A673 (cell line): ENCODE results near the gene UPF3A. TPM values are rescaled to one million over a fixed set of nuclear protein-coding genes. Genes with fewer than 3 reads are reported as not detected.

Experiments
- BruUV-seq: library from RNA; stranded (reverse); fragments of 400-500 nt; replicated peaks from 2 replicates; lab custom pipeline; 2021; lab: Mats Ljungman, UMichigan
- CTCF ChIA-PET: fragments of 300-600 bp; sonication (Branson Sonifier 250); formaldehyde crosslinking; loops from one replicate; lab custom pipeline; 2022; ENCODE audit warnings: antibody characterized with exemption; lab: Charles Lee
- POLR2A ChIA-PET: fragments of 300-600 bp; sonication (Branson Sonifier 250); formaldehyde crosslinking; loops from one replicate; lab custom pipeline; 2022; ENCODE audit warnings: antibody characterized with exemption; ENCODE audit not compliant: low non-redundant PET; lab: Charles Lee
- DNase-seq: peaks from one replicate; pipeline ENCODE4 v3.0.0-alpha.2; 2015; ENCODE audit warnings: low spot score
- H3K27ac ChIP-seq: fragments of 200-600 bp; sonication (generic); 2 replicates; pipeline ENCODE4 v1.5.1; 2016; ENCODE audit warnings: mixed run types, low read depth, mild to moderate bottlenecking, mixed read lengths, antibody characterized with exemption, low read length; ENCODE audit not compliant: poor library complexity, severe bottlenecking
- H3K27me3 ChIP-seq: fragments of 200-600 bp; sonication (generic); replicated peaks from 2 replicates; pipeline ENCODE4 v1.6.1; 2017; ENCODE audit warnings: mixed run types, low read depth, mild to moderate bottlenecking, mixed read lengths, antibody characterized with exemption, low read length; ENCODE audit not compliant: insufficient read depth, poor library complexity
- H3K36me3 ChIP-seq: fragments of 200-600 bp; sonication (generic); 2 replicates; pipeline ENCODE4 v1.6.1; 2016; ENCODE audit warnings: mixed run types, mild to moderate bottlenecking, mixed read lengths, antibody characterized with exemption, low read length; ENCODE audit not compliant: insufficient read depth, poor library complexity, severe bottlenecking
- H3K4me1 ChIP-seq: fragments of 200-600 bp; sonication (generic); 2 replicates; pipeline ENCODE4 v1.6.1; 2017; ENCODE audit warnings: mixed run types, mild to moderate bottlenecking, mixed read lengths, antibody characterized with exemption, low read length; ENCODE audit not compliant: insufficient read depth, poor library complexity, severe bottlenecking
- H3K4me3 ChIP-seq: fragments of 200-600 bp; sonication (generic); 2 replicates; pipeline ENCODE4 v1.5.1; 2016; ENCODE audit warnings: low read depth, mixed run types, mild to moderate bottlenecking, mixed read lengths, low read length; ENCODE audit not compliant: poor library complexity, severe bottlenecking
- H3K9me3 ChIP-seq: fragments of 200-600 bp; sonication (generic); 2 replicates; pipeline ENCODE4 v1.6.1; 2016; ENCODE audit warnings: mixed run types, low read depth, mild to moderate bottlenecking, mixed read lengths, antibody characterized with exemption, low read length; ENCODE audit not compliant: poor library complexity, severe bottlenecking
- EZH2 ChIP-seq: fragments of 200-600 bp; sonication (generic); IDR thresholded peaks from 2 replicates; pipeline ENCODE4 v1.6.1; 2017; ENCODE audit warnings: borderline replicate concordance, low read depth, mild to moderate bottlenecking, mixed read lengths, antibody characterized with exemption, low read length; ENCODE audit not compliant: poor library complexity, severe bottlenecking
- intact Hi-C: fragments of 100-400 bp; cut with micrococcal nuclease; formaldehyde crosslinking; loops from one replicate; pipeline ENCODE4 v1.10.0; 2022; ENCODE audit not compliant: unreplicated experiment
- total RNA-seq: library from RNA; stranded (reverse); gene quantifications from 2 replicates; pipeline ENCODE4 v1.2.3, GENCODE V29; 2021
- TF ChIP-seq, protein P1 (sequence below): fragments of 300-800, 200-600 bp; sonication (generic); conservative IDR thresholded peaks from 2 replicates; pipeline ENCODE4 v1.5.1; 2017; ENCODE audit warnings: low read depth, mild to moderate bottlenecking, antibody characterized with exemption, low read length, moderate library complexity, mixed read lengths

The UPF3A gene
- total RNA-seq, 1 experiment from 2014 or later = 32.0 TPM

DNA sequence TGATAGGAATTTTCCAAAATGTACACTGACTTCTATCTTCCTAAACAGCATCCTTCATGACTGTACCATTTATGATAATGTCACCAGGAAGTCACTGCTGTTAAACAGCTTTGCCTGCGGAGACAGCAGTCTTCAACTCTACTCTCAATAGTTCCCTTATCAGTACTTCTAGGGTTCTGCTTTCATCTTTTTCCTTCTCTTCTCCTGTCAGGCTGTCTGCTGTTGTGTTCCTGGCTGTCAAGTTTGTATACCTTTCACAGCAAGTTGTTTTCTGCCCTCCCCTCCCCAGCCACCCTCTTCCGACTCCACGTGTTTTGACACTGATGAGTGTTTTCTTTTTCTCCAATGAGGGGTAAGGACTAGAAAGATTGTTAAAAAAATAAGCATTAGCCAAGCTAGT is 2.2 kb downstream of the UPF3A start:
- TF ChIP-seq, protein P1, sequence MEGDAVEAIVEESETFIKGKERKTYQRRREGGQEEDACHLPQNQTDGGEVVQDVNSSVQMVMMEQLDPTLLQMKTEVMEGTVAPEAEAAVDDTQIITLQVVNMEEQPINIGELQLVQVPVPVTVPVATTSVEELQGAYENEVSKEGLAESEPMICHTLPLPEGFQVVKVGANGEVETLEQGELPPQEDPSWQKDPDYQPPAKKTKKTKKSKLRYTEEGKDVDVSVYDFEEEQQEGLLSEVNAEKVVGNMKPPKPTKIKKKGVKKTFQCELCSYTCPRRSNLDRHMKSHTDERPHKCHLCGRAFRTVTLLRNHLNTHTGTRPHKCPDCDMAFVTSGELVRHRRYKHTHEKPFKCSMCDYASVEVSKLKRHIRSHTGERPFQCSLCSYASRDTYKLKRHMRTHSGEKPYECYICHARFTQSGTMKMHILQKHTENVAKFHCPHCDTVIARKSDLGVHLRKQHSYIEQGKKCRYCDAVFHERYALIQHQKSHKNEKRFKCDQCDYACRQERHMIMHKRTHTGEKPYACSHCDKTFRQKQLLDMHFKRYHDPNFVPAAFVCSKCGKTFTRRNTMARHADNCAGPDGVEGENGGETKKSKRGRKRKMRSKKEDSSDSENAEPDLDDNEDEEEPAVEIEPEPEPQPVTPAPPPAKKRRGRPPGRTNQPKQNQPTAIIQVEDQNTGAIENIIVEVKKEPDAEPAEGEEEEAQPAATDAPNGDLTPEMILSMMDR = no peak
- no peak for TF ChIP-seq EZH2
- CTCF ChIA-PET = no interaction called here
- no peak for DNase-seq
- Histone ChIP-seq H3K27ac (no peak overlapping the region), H3K4me3 (no peak overlapping the region), H3K4me1 (peaks cover 17% of the 10 kb centered on the region), H3K36me3 (peaks cover 11% of the 10 kb centered on the region), H3K9me3 (no peaks in the 10 kb centered on the region), H3K27me3 (no peaks in the 10 kb centered on the region)
- POLR2A ChIA-PET = no interaction called here
- no TSS peak for BruUV-seq
- intact Hi-C loops = no loop called here

DNA sequence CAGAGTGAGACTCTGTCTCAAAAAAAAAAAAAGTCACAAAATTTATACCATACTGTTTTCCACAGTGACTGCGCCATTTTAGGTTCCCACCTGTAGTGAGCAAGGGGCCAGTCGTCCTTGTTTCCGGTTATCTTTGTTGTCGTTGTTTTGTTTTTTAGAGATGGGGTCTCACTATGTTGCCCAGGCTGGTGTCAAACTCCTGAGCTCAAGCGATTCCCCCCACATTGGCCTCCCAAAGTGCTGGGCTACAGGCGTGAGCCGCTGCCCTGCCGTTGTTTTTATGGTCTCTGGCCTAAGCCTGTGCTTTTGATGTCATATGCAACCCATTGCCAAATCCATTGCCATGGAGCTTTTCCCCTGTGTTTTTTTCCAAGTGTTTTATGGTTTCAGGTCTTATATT is 3.3 kb downstream of the UPF3A start:
- H3K27ac ChIP-seq = no peak overlapping the region
- no peaks in the 10 kb centered on the region for H3K9me3 ChIP-seq
- peaks cover 11% of the 10 kb centered on the region for H3K36me3 ChIP-seq
- ChIA-PET CTCF (no interaction called here), POLR2A (no interaction called here)
- peaks cover 17% of the 10 kb centered on the region for H3K4me1 ChIP-seq
- TF ChIP-seq EZH2 = no peak
- TF ChIP-seq, protein P1 = no peak
- H3K4me3 ChIP-seq = no peak overlapping the region
- intact Hi-C loops = no loop called here
- no TSS peak for BruUV-seq
- no peak for DNase-seq
- H3K27me3 ChIP-seq = no peaks in the 10 kb centered on the region

DNA sequence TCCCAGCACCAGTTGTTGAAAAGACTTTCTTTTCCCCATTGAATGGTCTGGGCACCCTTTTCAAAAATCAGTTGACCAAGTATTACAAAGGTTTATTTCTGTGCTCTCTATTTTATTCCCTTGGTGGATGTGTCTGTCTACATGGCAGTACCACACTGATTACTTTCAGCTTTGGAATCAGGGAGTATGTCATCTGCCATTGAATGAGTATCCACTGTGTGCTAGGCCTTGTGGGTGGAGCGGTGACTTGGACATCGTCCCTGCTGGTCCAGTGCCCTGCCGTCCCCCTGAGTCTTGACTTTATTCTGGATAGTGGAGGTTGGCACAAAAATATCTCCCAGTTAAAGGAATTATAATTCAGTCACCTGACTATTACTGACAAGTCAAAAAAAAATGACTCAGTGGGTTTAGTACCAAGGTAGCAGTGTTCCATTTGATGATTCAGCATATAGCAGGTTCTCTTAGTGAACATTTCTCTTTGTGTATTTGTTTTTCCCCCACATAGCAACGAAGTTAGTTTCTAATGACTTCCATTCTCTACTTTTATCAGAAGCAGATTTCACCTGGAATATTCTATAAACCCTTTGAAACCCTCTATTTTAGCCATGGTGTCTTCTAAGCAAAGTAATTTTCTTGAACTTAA is 3.9 kb downstream of the UPF3A start:
- Histone ChIP-seq H3K9me3 (no peaks in the 10 kb centered on the region), H3K27ac (no peak overlapping the region), H3K4me3 (no peak overlapping the region), H3K27me3 (no peaks in the 10 kb centered on the region), H3K36me3 (peaks cover 11% of the 10 kb centered on the region), H3K4me1 (peaks cover 12% of the 10 kb centered on the region)
- ChIA-PET POLR2A (no interaction called here), CTCF (no interaction called here)
- no peak for DNase-seq
- intact Hi-C loops = no loop called here
- TF ChIP-seq, protein P1 = no peak
- no peak for TF ChIP-seq EZH2
- no TSS peak for BruUV-seq
